GM12878 (cell line): ENCODE data around the gene LRRC59. TPM values are rescaled to one million over a fixed set of nuclear protein-coding genes. Genes with fewer than 3 reads are reported as not detected.

Experiments
- ATAC-seq: fragments of 200-7000 bp; cut with Tn5 transposase; 3 replicates; pipeline ENCODE4 v1.9.1; 2020; ENCODE audit warnings: mild to moderate bottlenecking, moderate library complexity
- BruUV-seq: library from RNA; stranded (reverse); fragments of 400-500 nt; replicated peaks from 2 replicates; lab custom pipeline; 2021; lab: Mats Ljungman, UMichigan
- CTCF ChIA-PET: fragments of 300-600 bp; sonication (Branson Sonifier 250); formaldehyde crosslinking; extraction: SDS; loops from one replicate; lab custom pipeline; 2021; ENCODE audit warnings: inconsistent platforms; lab: Yijun Ruan, JAX
- POLR2A ChIA-PET: fragments of 350-600 bp; formaldehyde crosslinking; extraction: SDS; loops from one replicate; lab custom pipeline; 2021; ENCODE audit warnings: inconsistent platforms; lab: Charles Lee
- RAD21 ChIA-PET: fragments of 300-600 bp; sonication (Branson Sonifier 250); formaldehyde crosslinking; loops from one replicate; lab custom pipeline; 2023; ENCODE audit warnings: antibody characterized with exemption; ENCODE audit not compliant: unreplicated experiment; lab: Charles Lee
- SMC1A ChIA-PET: fragments of 300-600 bp; sonication (Branson Sonifier 250); formaldehyde crosslinking; loops from one replicate; lab custom pipeline; 2023; ENCODE audit not compliant: unreplicated experiment, uncharacterized antibody; lab: Charles Lee
- DNase-seq: peaks from one replicate; pipeline ENCODE4 v3.0.0-alpha.2; 2011; ENCODE audit warnings: low read depth, low spot score
- FAIRE-seq: peaks from 3 replicates; lab custom pipeline; 2011; peaks lifted over from hg19 to GRCh38; lab: Jason Lieb, UNC
- H2AFZ ChIP-seq: 2 replicates; pipeline ENCODE4 v1.6.0; 2011; ENCODE audit warnings: low read depth, low read length, control low read depth; ENCODE audit not compliant: control insufficient read depth
- H3K27ac ChIP-seq: 2 replicates; pipeline ENCODE4 v1.5.1; 2011; ENCODE audit warnings: control low read depth; ENCODE audit not compliant: control insufficient read depth, insufficient read depth
- H3K27me3 ChIP-seq, 2 experiments: replicated peaks in 1 of 2; 2 replicates each; pipeline versions ENCODE4 v1.6.0 to v1.6.1; 2011; ENCODE audit warnings: low read length in 1 of 2; ENCODE audit not compliant: control insufficient read depth in 2 of 2, insufficient read depth in 2 of 2
- H3K36me3 ChIP-seq, 2 experiments: 2 replicates each; pipeline ENCODE4 v1.5.1; 2011; ENCODE audit warnings: low read length in 1 of 2; ENCODE audit not compliant: control insufficient read depth in 2 of 2, insufficient read depth in 2 of 2
- H3K4me1 ChIP-seq: 2 replicates; pipeline ENCODE4 v1.6.1; 2011; ENCODE audit warnings: mild to moderate bottlenecking, low read length, moderate library complexity, mixed read lengths; ENCODE audit not compliant: control insufficient read depth, insufficient read depth
- H3K4me2 ChIP-seq: 2 replicates; pipeline ENCODE4 v1.6.0; 2011; ENCODE audit warnings: control low read depth; ENCODE audit not compliant: control insufficient read depth, insufficient read depth
- H3K4me3 ChIP-seq: fragments of 200-600 bp; sonication (generic); 2 replicates; pipeline ENCODE4 v1.5.1; 2016
- H3K79me2 ChIP-seq: 2 replicates; pipeline ENCODE4 v1.6.0; 2011; ENCODE audit warnings: low read length; ENCODE audit not compliant: control insufficient read depth, insufficient read depth
- H3K9ac ChIP-seq: 2 replicates; pipeline ENCODE4 v1.8.0; 2011; ENCODE audit warnings: low read length, control low read depth, mixed read lengths; ENCODE audit not compliant: control insufficient read depth, insufficient read depth
- H3K9me3 ChIP-seq: replicated peaks from 3 replicates; pipeline ENCODE4 v1.5.1; 2011; ENCODE audit warnings: mild to moderate bottlenecking, low read length; ENCODE audit not compliant: control insufficient read depth, insufficient read depth
- H4K20me1 ChIP-seq: 2 replicates; pipeline ENCODE4 v1.6.0; 2011; ENCODE audit not compliant: control insufficient read depth, insufficient read depth
- BMI1 ChIP-seq: fragments of 450-650 bp; IDR thresholded peaks from 2 replicates; pipeline ENCODE4 v1.6.1; 2016; ENCODE audit warnings: mild to moderate bottlenecking, moderate library complexity, borderline replicate concordance
- CHD1 ChIP-seq: IDR thresholded peaks from 2 replicates; pipeline ENCODE4 v1.6.1; 2012; ENCODE audit warnings: low read depth, low read length, improper control_type of control experiment
- MTA3 ChIP-seq: IDR thresholded peaks from 2 replicates; pipeline ENCODE4 v1.6.1; 2012; ENCODE audit warnings: low read length, inconsistent platforms, borderline replicate concordance
- NFYB ChIP-seq: IDR thresholded peaks from 2 replicates; pipeline ENCODE4 v1.6.1; 2011; ENCODE audit warnings: low read depth, mild to moderate bottlenecking, low read length, improper control_type of control experiment, moderate library complexity; ENCODE audit not compliant: insufficient read depth
- PKNOX1 ChIP-seq: fragments of 450-650 bp; IDR thresholded peaks from 2 replicates; pipeline ENCODE4 v1.6.1; 2016; ENCODE audit warnings: mild to moderate bottlenecking
- POLR2AphosphoS5 ChIP-seq: IDR thresholded peaks from 2 replicates; pipeline ENCODE4 v1.6.1; 2011; ENCODE audit warnings: mild to moderate bottlenecking, low read length, inconsistent platforms
- RCOR1 ChIP-seq: conservative IDR thresholded peaks from 2 replicates; pipeline ENCODE4 v1.6.1; 2012; ENCODE audit warnings: low read depth, low read length, improper control_type of control experiment
- RUNX3 ChIP-seq: IDR thresholded peaks from 2 replicates; pipeline ENCODE4 v1.6.1; 2012; ENCODE audit warnings: low read length, inconsistent platforms
- STAT1 ChIP-seq: fragments of 450-650 bp; conservative IDR thresholded peaks from 2 replicates; pipeline ENCODE4 v1.6.1; 2014; ENCODE audit warnings: antibody characterized with exemption, mild to moderate bottlenecking
- YY1 ChIP-seq: IDR thresholded peaks from 2 replicates; pipeline ENCODE4 v1.6.1; 2011; ENCODE audit warnings: low read depth, mild to moderate bottlenecking, low read length
- ZNF207 ChIP-seq: fragments of 450-650 bp; IDR thresholded peaks from 2 replicates; pipeline ENCODE4 v1.6.1; 2014; ENCODE audit warnings: antibody characterized with exemption, mild to moderate bottlenecking, borderline replicate concordance
- ZZZ3 ChIP-seq: IDR thresholded peaks from 2 replicates; pipeline ENCODE4 v1.6.1; 2011; ENCODE audit warnings: low read depth; ENCODE audit not compliant: control insufficient read depth, insufficient read length
- WGBS: methylation state at CpG from one replicate; pipeline ENCODE4 v1.1.6; 2016; ENCODE audit warnings: low lambda C conversion rate; ENCODE audit not compliant: insufficient replicate concordance, insufficient coverage; ENCODE audit errors: missing lambda C conversion rate; 5-methylcytosine and 5-hydroxymethylcytosine counted together
- in situ Hi-C: fragments of 300-500 bp; cut with MboI; formaldehyde crosslinking; loops from 9 replicates; pipeline ENCODE4 v1.14.3; 2018; ENCODE audit warnings: mixed read lengths
- intact Hi-C: fragments of 100-400 bp; cut with micrococcal nuclease; formaldehyde crosslinking; loops from one replicate; pipeline ENCODE4 v1.14.2; 2022; ENCODE audit not compliant: unreplicated experiment
- polyA plus RNA-seq, 11 experiments: library from polyadenylated mRNA; depleted of rRNA in 4 of 11; unstranded in 6 of 11; stranded (reverse) in 5 of 11; fragments of >200 nt; fragmentation: Nextera tagmentation in 4 of 11; fragmentation: Illumina TruSeq in 1 of 11; extraction: Ambion mirVana in 4 of 11; extraction: Trizol in 1 of 11; gene quantifications; 1 replicate in 1 of 11; 2 replicates in 10 of 11; pipeline versions ENCODE4 v1.2.1 to v1.2.3, GENCODE V29; 2011 to 2016; ENCODE audit warnings: inconsistent platforms in 2 of 11, missing spikeins in 2 of 11, low read depth in 1 of 11
- total RNA-seq, 4 experiments: library from RNA; depleted of rRNA in 3 of 4; stranded (reverse); fragments of >200 nt in 3 of 4; fragmentation: Illumina TruSeq in 1 of 4; extraction: Trizol in 1 of 4; gene quantifications; 2 replicates each; pipeline versions ENCODE4 v1.2.1 to v1.2.3, GENCODE V29; 2013 to 2021

Gene LRRC59
- total and polyA plus RNA-seq, 10 of the 15 experiments (the other 5 are each of a cell fraction or from before 2014, with no cell fraction given) = 8.8 to 82.2 (median 63.0) TPM

- POLR2A ChIA-PET = interaction anchor here (1.9 to 2.3 kb wide), 2 partner anchors 27 to 33 kb away, joined by 7 to 9 read pairs; partner anchors contain the start of gene LRRC59
- in situ Hi-C loops (loop anchor here (5.0 kb wide), 1 partner anchor 49 kb away; no protein-coding TSS in a partner anchor), intact Hi-C loops (no loop called here)
- BruUV-seq = no TSS peak
- ATAC-seq (no peak), DNase-seq (no peak), FAIRE-seq (no peak)
- no peaks in the 10 kb centered on the region for H3K27me3 ChIP-seq
- SMC1A ChIA-PET = interaction anchor here (0.9 to 2.9 kb wide), 7 partner anchors 8 to 111 kb away, joined by 3 to 26 read pairs (median 5); partner anchors contain the start of gene LRRC59
- H3K4me1 ChIP-seq = no peaks in the 10 kb centered on the region
- no peak overlapping the region for H2AFZ ChIP-seq
- H3K4me3 ChIP-seq = no peak overlapping the region
- H3K9ac ChIP-seq = no peak overlapping the region
- no peaks in the 10 kb centered on the region for H4K20me1 ChIP-seq
- H3K4me2 ChIP-seq = no peak overlapping the region
- RAD21 ChIA-PET = interaction anchor here (1.3 to 3.0 kb wide), 3 partner anchors 34 to 122 kb away, joined by 3 to 32 read pairs (median 4); partner anchors contain the start of gene LRRC59
- no peaks in the 10 kb centered on the region for H3K9me3 ChIP-seq
- H3K79me2 ChIP-seq = no peaks in the 10 kb centered on the region; the same call in 1 of the 2 replicates
- H3K27ac ChIP-seq = no peak overlapping the region
- TF ChIP-seq ZNF207 = no peak
- 0 out of 2 replicates have a peak, but pooled peaks have one; percentile 35 for TF ChIP-seq NFYB
- peaks cover 17 to 24% of the 10 kb centered on the region in 2 experiments; a peak in 3 of 4 replicates for H3K36me3 ChIP-seq
- 85% methylated on average over 8 of the region's 8 CpGs for WGBS
- CTCF ChIA-PET = interaction anchor here (0.9 to 4.5 kb wide), 11 partner anchors 9 to 151 kb away, joined by 3 to 83 read pairs (median 18); partner anchors contain the start of genes EME1, LRRC59, MRPL27 and RSAD1
Observed at GRCh38 chr17:50363217-50364060, 33.9 kb downstream of the LRRC59 start.

DNA sequence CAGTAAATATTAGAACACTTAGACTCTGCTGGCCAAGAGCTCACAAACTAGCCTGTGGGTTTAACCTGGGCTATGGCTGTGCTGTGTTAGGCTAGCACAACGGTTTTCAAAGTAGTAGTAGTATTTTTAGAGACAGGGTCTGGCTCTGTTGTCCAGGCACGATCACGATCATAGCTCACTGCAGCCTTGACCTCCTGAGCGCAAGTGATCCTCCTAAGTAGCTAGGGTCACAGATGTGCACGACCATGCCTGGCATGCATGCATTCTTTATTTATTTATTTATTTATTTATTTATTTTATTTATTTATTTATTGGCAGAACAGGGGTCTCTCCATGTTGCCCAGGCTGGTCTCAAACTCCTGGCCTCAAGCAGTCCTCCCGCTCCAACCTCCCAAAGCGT, 34.7 kb downstream of the LRRC59 start:
- H2AFZ ChIP-seq = no peak overlapping the region
- ChIA-PET CTCF (interaction anchor here (0.7 to 4.5 kb wide), 35 partner anchors 10 to 248 kb away, joined by 3 to 83 read pairs (median 6); partner anchors contain the start of genes EME1, LRRC59, MRPL27 and RSAD1), POLR2A (interaction anchor here (0.7 to 1.9 kb wide), 7 partner anchors 9 to 275 kb away, joined by 3 to 7 read pairs (median 4); partner anchors contain the start of gene LRRC59), SMC1A (interaction anchor here (0.7 to 2.9 kb wide), 22 partner anchors 8 to 179 kb away, joined by 3 to 26 read pairs (median 4); partner anchors contain the start of genes LRRC59 and XYLT2), RAD21 (interaction anchor here (0.9 to 3.0 kb wide), 12 partner anchors 14 to 162 kb away, joined by 3 to 32 read pairs (median 5); partner anchors contain the start of genes ACSF2, LRRC59, RSAD1 and XYLT2)
- H3K36me3 ChIP-seq = peaks cover 13 to 21% of the 10 kb centered on the region in 2 experiments; a peak in 3 of 4 replicates
- no peak overlapping the region for H3K27ac ChIP-seq
- ATAC-seq = no peak
- H3K9ac ChIP-seq = no peak overlapping the region
- no peak for FAIRE-seq
- H3K4me2 ChIP-seq = no peak overlapping the region
- no peak for DNase-seq
- H4K20me1 ChIP-seq = no peaks in the 10 kb centered on the region
- no peaks in the 10 kb centered on the region for H3K27me3 ChIP-seq
- intact Hi-C loops (loop anchor here (1.0 kb wide), 1 partner anchor 117 kb away; no protein-coding TSS in a partner anchor), in situ Hi-C loops (loop anchor here (5.0 kb wide), 1 partner anchor 50 kb away; no protein-coding TSS in a partner anchor)
- no peak overlapping the region for H3K4me3 ChIP-seq
- H3K4me1 ChIP-seq = no peaks in the 10 kb centered on the region
- no peaks in the 10 kb centered on the region for H3K9me3 ChIP-seq
- no peaks in the 10 kb centered on the region; the same call in 1 of the 2 replicates for H3K79me2 ChIP-seq
- TF ChIP-seq BMI1 (no peak), CHD1 (no peak), POLR2AphosphoS5 (peak; percentile 31; the same call in 1 of the 2 replicates), MTA3 (peak; percentile 52; the same call in 1 of the 2 replicates), RCOR1 (no peak), RUNX3 (no peak), STAT1 (no peak), ZZZ3 (no peak), PKNOX1 (no peak), YY1 (no peak)
- 82% methylated on average over 7 of the region's 7 CpGs for WGBS
- BruUV-seq = no TSS peak
